CD14-positive monocyte (primary cell): ENCODE measurements around the gene PIGZ. TPM values are rescaled to one million over a fixed set of nuclear protein-coding genes. Genes with fewer than 3 reads are reported as not detected.

Experiments
- DNase-seq, 3 donors: peaks; one replicate each; pipeline ENCODE4 v3.0.0-alpha.2; 2011 to 2022
- H2AFZ ChIP-seq: 2 replicates; pipeline ENCODE4 v1.6.0; 2012; ENCODE audit warnings: mild to moderate bottlenecking, low read depth, low read length, inconsistent platforms; ENCODE audit not compliant: insufficient read depth, poor library complexity, severe bottlenecking
- H3K27ac ChIP-seq, 2 donors: 1 replicate in 1 of 2; 2 replicates in 1 of 2; pipeline ENCODE4 v1.5.1; 2012 to 2013; ENCODE audit warnings: low read length in 2 of 2, control low read depth in 1 of 2, inconsistent platforms in 1 of 2, low read depth in 1 of 2, mild to moderate bottlenecking in 1 of 2
- H3K27me3 ChIP-seq, 2 donors: one replicate each; pipeline versions ENCODE4 v1.6.0 to v1.6.1; 2011 to 2013; ENCODE audit warnings: low read length in 2 of 2; ENCODE audit not compliant: control insufficient read depth in 2 of 2, insufficient read depth in 2 of 2
- H3K36me3 ChIP-seq, 2 donors: replicated peaks in 1 of 2; 1 replicate in 1 of 2; 2 replicates in 1 of 2; pipeline versions ENCODE4 v1.5.1 to v1.6.1; 2012 to 2013; ENCODE audit warnings: low read length in 2 of 2, control low read depth in 1 of 2, inconsistent platforms in 1 of 2, mild to moderate bottlenecking in 1 of 2; ENCODE audit not compliant: insufficient read depth in 2 of 2, control insufficient read depth in 1 of 2
- H3K4me1 ChIP-seq, 2 donors: 1 replicate in 1 of 2; 2 replicates in 1 of 2; pipeline versions ENCODE4 v1.5.1 to v1.6.1; 2012 to 2013; ENCODE audit warnings: low read length in 2 of 2, control low read depth in 1 of 2, inconsistent platforms in 1 of 2, mild to moderate bottlenecking in 1 of 2, moderate library complexity in 1 of 2; ENCODE audit not compliant: insufficient read depth in 2 of 2, control insufficient read depth in 1 of 2
- H3K4me2 ChIP-seq: replicated peaks from 2 replicates; pipeline ENCODE3; 2012; ENCODE audit warnings: low read length, moderate library complexity, mild to moderate bottlenecking; ENCODE audit not compliant: poor library complexity, severe bottlenecking; ENCODE audit errors: extremely low read depth
- H3K4me3 ChIP-seq, 3 experiments: fragments of 200-600 bp in 1 of 3; sonication (generic) in 1 of 3; replicated peaks in 1 of 3; 1 replicate in 2 of 3; 2 replicates in 1 of 3; pipeline ENCODE4 v1.5.1; 2011 to 2013; ENCODE audit warnings: low read length in 3 of 3, mild to moderate bottlenecking in 3 of 3, control low read depth in 2 of 3, low read depth in 2 of 3, inconsistent platforms in 1 of 3, moderate library complexity in 1 of 3
- H3K79me2 ChIP-seq: 2 replicates; pipeline ENCODE4 v1.6.0; 2012; ENCODE audit warnings: mild to moderate bottlenecking, control low read depth, inconsistent platforms, low read length, moderate library complexity; ENCODE audit not compliant: insufficient read depth
- H3K9ac ChIP-seq: 2 replicates; pipeline ENCODE4 v1.6.0; 2017; ENCODE audit warnings: low read length, mild to moderate bottlenecking; ENCODE audit not compliant: insufficient read depth, poor library complexity, severe bottlenecking
- H3K9me3 ChIP-seq, 2 donors: replicated peaks in 1 of 2; 1 replicate in 1 of 2; 2 replicates in 1 of 2; pipeline versions ENCODE4 v1.5.1 to v1.6.1; 2012 to 2013; ENCODE audit warnings: low read length in 2 of 2, control low read depth in 1 of 2; ENCODE audit not compliant: control insufficient read depth in 1 of 2, insufficient read depth in 1 of 2
- H4K20me1 ChIP-seq: 2 replicates; pipeline ENCODE4 v1.6.0; 2012; ENCODE audit warnings: mild to moderate bottlenecking, low read length, control low read depth, moderate library complexity; ENCODE audit not compliant: insufficient read depth
- H3K27ac Mint-ChIP-seq, 7 donors: one replicate each; pipeline ENCODE4 v1.8.0; 2020; ENCODE audit warnings: mild to moderate bottlenecking in 7 of 7, mixed read lengths in 7 of 7, moderate library complexity in 6 of 7, inconsistent platforms in 2 of 7
- H3K27me3 Mint-ChIP-seq, 3 donors: one replicate each; pipeline ENCODE4 v1.8.0; 2021 to 2022; ENCODE audit warnings: low read depth in 3 of 3, mild to moderate bottlenecking in 3 of 3, mixed read lengths in 3 of 3, moderate library complexity in 3 of 3, inconsistent platforms in 1 of 3
- H3K36me3 Mint-ChIP-seq, 2 donors: one replicate each; pipeline ENCODE4 v1.8.0; 2020; ENCODE audit warnings: mixed read lengths in 2 of 2, inconsistent platforms in 1 of 2, mild to moderate bottlenecking in 1 of 2
- H3K4me1 Mint-ChIP-seq: one replicate; pipeline ENCODE4 v1.8.0; 2020; ENCODE audit warnings: mild to moderate bottlenecking, mixed read lengths
- H3K4me3 Mint-ChIP-seq, 2 donors: one replicate each; pipeline ENCODE4 v1.8.0; 2020; ENCODE audit warnings: mild to moderate bottlenecking in 2 of 2, mixed read lengths in 2 of 2, moderate library complexity in 1 of 2
- H3K9me3 Mint-ChIP-seq, 7 donors: one replicate each; pipeline ENCODE4 v1.8.0; 2020 to 2022; ENCODE audit warnings: mixed read lengths in 7 of 7, mild to moderate bottlenecking in 6 of 7, moderate library complexity in 6 of 7, inconsistent platforms in 2 of 7
- CTCF ChIP-seq: fragments of 200-600 bp; IDR thresholded peaks from one replicate; pipeline ENCODE4 v1.8.0; 2022; ENCODE audit warnings: antibody characterized with exemption, mild to moderate bottlenecking
- WGBS: methylation state at CpG from one replicate; pipeline ENCODE4 v1.1.5; 2013; ENCODE audit warnings: missing lambda C conversion rate; ENCODE audit not compliant: insufficient coverage; 5-methylcytosine and 5-hydroxymethylcytosine counted together
- intact Hi-C, 2 donors: fragments of 100-400 bp; cut with micrococcal nuclease; formaldehyde crosslinking; loops; one replicate each; pipeline versions ENCODE4 v1.15.0 to v1.15.1; 2023
- polyA plus RNA-seq, 3 donors: library from polyadenylated mRNA; depleted of rRNA in 1 of 3; unstranded in 2 of 3; stranded (reverse) in 1 of 3; fragments of 300-500 nt in 2 of 3; fragments of >200 nt in 1 of 3; fragmentation: Illumina TruSeq in 2 of 3; gene quantifications; 1 replicate in 2 of 3; 2 replicates in 1 of 3; pipeline ENCODE4 v1.2.3, GENCODE V29; 2012 to 2021

Gene PIGZ
- polyA plus RNA-seq, 3 donors: 1.6 to 3.8 (median 1.9) TPM

DNA sequence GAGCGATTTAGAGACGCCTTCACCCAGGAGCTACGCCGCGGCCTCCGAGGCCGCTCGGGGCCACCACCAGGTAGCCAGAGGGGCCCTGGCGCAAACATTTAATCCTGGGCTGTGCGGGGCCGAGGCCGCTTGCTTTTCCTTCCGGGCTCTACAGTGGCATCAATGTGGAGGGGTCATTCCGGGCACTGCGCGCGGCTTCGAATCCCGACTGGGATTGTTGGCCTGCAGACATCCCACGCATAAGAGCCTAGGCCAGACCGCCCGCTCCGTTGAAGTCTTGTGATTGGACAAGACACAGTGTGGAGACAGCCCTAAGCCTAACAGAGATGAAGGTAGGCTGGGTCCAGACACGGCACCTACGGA is 25.7 kb downstream of the PIGZ start:
- TF ChIP-seq CTCF: no peak
- DNase-seq: peak in 2 of 3 donors; percentile 2 to 19
- Histone ChIP-seq H3K27me3 (no peaks in the 10 kb centered on the region), H3K9ac (peak overlapping the region; percentile 95), H3K36me3 (peaks cover 15 to 20% of the 10 kb centered on the region in 2 donors), H3K4me3 (peak overlapping the region; percentile 61 to 87 (median 70)), H3K9me3 (no peaks in the 10 kb centered on the region), H4K20me1 (peaks cover 11% of the 10 kb centered on the region), H2AFZ (peak overlapping the region; percentile 84), H3K27ac (peak overlapping the region; percentile 90 to 95), H3K79me2 (peaks cover 46% of the 10 kb centered on the region), H3K4me2 (peak overlapping the region; percentile 82), H3K4me1 (peaks cover 21 to 25% of the 10 kb centered on the region in 2 donors)
- Mint-ChIP-seq H3K27ac (peak overlapping the region in 6 of 7 donors; percentile 79 to 99 (median 89)), H3K9me3 (peaks cover 0 to 2% (median 0%) of the 10 kb centered on the region in 7 donors), H3K4me1 (peaks cover 26% of the 10 kb centered on the region), H3K27me3 (no peaks in the 10 kb centered on the region), H3K36me3 (peaks cover 16 to 30% of the 10 kb centered on the region in 2 donors), H3K4me3 (peak overlapping the region; percentile 96 to 98)
- under 1% methylated on average over 23 of the region's 25 CpGs for WGBS
- intact Hi-C loops: loop anchor here (5.0 kb wide), 2 partner anchors 76 to 376 kb away; partner anchors contain the start of genes SENP5 (in 2 of the 2), FBXO45 (in 1 of the 2) and WDR53 (in 1 of the 2)

DNA sequence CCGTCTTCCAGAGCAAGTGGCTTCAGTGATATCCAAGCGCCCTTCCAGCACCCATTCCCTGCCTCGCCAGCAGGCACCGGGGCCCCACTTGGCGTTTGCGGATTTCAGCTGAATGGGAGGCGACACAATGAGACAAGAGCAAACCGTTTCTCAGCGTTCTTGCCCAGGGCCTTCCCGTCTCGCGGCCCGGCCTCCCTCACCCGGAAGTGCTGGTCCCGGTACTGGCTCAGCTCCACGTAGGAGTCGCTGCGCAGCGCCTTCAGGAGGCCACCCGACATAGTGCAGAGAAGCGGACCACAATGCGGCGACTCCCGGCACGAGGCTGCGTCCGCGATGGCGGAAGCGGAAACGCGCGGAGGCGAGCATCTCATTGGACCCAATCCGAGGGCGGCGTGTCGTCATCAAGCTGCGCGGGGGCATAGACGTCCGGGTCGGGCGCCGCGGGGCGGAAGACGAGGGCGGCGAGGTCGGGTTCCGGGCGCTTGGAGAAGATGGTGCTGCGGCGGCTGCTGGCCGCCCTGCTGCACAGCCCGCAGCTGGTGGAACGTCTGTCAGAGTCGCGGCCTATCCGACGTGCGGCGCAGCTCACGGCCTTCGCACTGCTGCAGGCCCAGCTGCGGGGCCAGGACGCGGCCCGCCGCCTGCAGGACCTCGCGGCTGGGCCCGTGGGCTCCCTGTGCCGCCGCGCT is 26.3 kb downstream of the PIGZ start, which contains the start of gene NCBP2:
Gene NCBP2 (minus strand): TSS at position 303 of the 689 bp plus-strand sequence. CDS start 25 bp downstream, at position 278.
- peak; percentile 98 to 100 (median 99) for DNase-seq
- Histone ChIP-seq H3K9ac (peak within 1 kb of the TSS; percentile 95), H3K79me2 (peaks cover 46% of the 10 kb centered on the region), H3K4me2 (peak within 1 kb of the TSS; percentile 82), H3K9me3 (no peaks in the 10 kb centered on the region), H3K27ac (peak within 1 kb of the TSS; percentile 90 to 95), H2AFZ (peak within 1 kb of the TSS; percentile 85), H3K36me3 (peaks cover 18 to 25% of the 10 kb centered on the region in 2 donors), H3K4me1 (peaks cover 21 to 25% of the 10 kb centered on the region in 2 donors), H3K4me3 (peak within 1 kb of the TSS; percentile 61 to 87 (median 70)), H3K27me3 (no peaks in the 10 kb centered on the region), H4K20me1 (peaks cover 11% of the 10 kb centered on the region)
- intact Hi-C loops: loop anchor here (5.0 kb wide), 2 partner anchors 75 to 375 kb away; partner anchors contain the start of genes SENP5 (in 2 of the 2), FBXO45 (in 1 of the 2) and WDR53 (in 1 of the 2)
- peak; percentile 70 for TF ChIP-seq CTCF
- Mint-ChIP-seq H3K9me3 (peaks cover 0 to 2% (median 0%) of the 10 kb centered on the region in 7 donors), H3K4me1 (peaks cover 26% of the 10 kb centered on the region), H3K27me3 (peaks cover 0 to under 1% (median 0%) of the 10 kb centered on the region in 3 donors), H3K4me3 (peak within 1 kb of the TSS; percentile 96 to 98), H3K27ac (peak within 1 kb of the TSS; percentile 93 to 99 (median 97)), H3K36me3 (peaks cover 21 to 33% of the 10 kb centered on the region in 2 donors)
- WGBS: under 1% methylated on average over 77 of the region's 77 CpGs
